Activated CD8-positive, alpha-beta T cell treated with anti-CD3 and anti-CD28 coated beads, Interleukin-2, amount 10 ng/mL, durations not matched to agents 7 days and 5 days (primary cell): ENCODE results near the gene USP17L18. TPM values are rescaled to one million over a fixed set of nuclear protein-coding genes. Genes with fewer than 3 reads are reported as not detected.
"Not testable (repeated sequence)": the region's sequence is repeated elsewhere in the genome, so short reads cannot be mapped to it uniquely, and the experiment has no call there.

Experiments used
- ATAC-seq: fragments of 150-1000 bp; cut with Tn5 transposase; one replicate; pipeline ENCODE4 v1.10.0; 2021; ENCODE audit warnings: moderate library complexity
- CTCF ChIA-PET: fragments of 350-600 bp; sonication (Branson Sonifier 250); formaldehyde crosslinking; loops from one replicate; lab custom pipeline; 2021; ENCODE audit warnings: antibody characterized with exemption; lab: Charles Lee
- POLR2A ChIA-PET: fragments of 350-600 bp; sonication (Branson Sonifier 250); formaldehyde crosslinking; loops from one replicate; lab custom pipeline; 2021; ENCODE audit warnings: antibody characterized with exemption; lab: Charles Lee
- DNase-seq: peaks from one replicate; pipeline ENCODE4 v3.0.0-alpha.2; 2020
- H3K27ac Mint-ChIP-seq: one replicate; pipeline ENCODE4 v1.8.0; 2021; ENCODE audit warnings: mild to moderate bottlenecking, mixed read lengths
- H3K27me3 Mint-ChIP-seq: one replicate; pipeline ENCODE4 v1.8.0; 2021; ENCODE audit warnings: low read depth, mixed read lengths
- H3K36me3 Mint-ChIP-seq: one replicate; pipeline ENCODE4 v1.8.0; 2021; ENCODE audit warnings: low read depth, mixed read lengths
- H3K4me1 Mint-ChIP-seq: one replicate; pipeline ENCODE4 v1.8.0; 2021; ENCODE audit warnings: low read depth, mixed read lengths
- H3K4me3 Mint-ChIP-seq: one replicate; pipeline ENCODE4 v1.8.0; 2021; ENCODE audit warnings: mild to moderate bottlenecking, mixed read lengths
- H3K9me3 Mint-ChIP-seq: one replicate; pipeline ENCODE4 v1.8.0; 2022; ENCODE audit warnings: mixed read lengths; ENCODE audit not compliant: insufficient read depth
- total RNA-seq, 2 experiments: library from RNA; stranded (reverse); gene quantifications; one replicate each; pipeline ENCODE4 v1.2.3, GENCODE V29; 2021

The USP17L18 gene
- total RNA-seq, 2 experiments from 2014 or later, result not detected

- H3K27me3 Mint-ChIP-seq, H3K27ac Mint-ChIP-seq, POLR2A ChIA-PET: not testable (repeated sequence)
These were observed 9.4 kb downstream of the USP17L18 start, which contains the start of gene USP17L20 for GRCh38 chr4:9257824-9258223. TSS of gene USP17L20 (plus strand) at chr4:9258124. CDS start at chr4:9258124, 0 bp downstream.

DNA sequence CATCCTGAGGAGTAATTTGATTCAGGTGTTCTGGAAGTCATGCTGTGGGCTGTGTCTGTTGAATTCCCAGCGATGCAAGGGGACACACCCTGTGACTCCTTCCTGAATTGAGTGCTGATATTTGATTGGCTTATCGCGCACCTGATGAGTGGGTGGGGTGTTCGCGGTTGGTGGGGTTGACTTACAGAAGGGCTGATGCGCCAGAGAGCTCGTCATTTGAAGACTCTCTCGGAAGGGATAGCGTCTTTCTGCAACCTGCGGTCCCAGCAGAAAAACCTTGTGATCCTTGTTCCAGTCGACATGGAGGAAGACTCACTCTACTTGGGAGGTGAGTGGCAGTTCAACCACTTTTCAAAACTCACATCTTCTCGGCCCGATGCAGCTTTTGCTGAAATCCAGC lies 14.1 kb downstream of the USP17L18 start, which contains the start of gene USP17L21:
USP17L21 (plus strand) TSS at position 301 of the 400 bp plus-strand sequence; CDS start at position 301, 0 bp downstream.
- CTCF ChIA-PET, POLR2A ChIA-PET, H3K36me3 Mint-ChIP-seq, H3K9me3 Mint-ChIP-seq, H3K27me3 Mint-ChIP-seq, H3K27ac Mint-ChIP-seq, H3K4me1 Mint-ChIP-seq, ATAC-seq, H3K4me3 Mint-ChIP-seq, DNase-seq: not testable (repeated sequence)

More at GRCh38 chr4:9257824-9258223, 9.4 kb downstream of the USP17L18 start, which contains the start of gene USP17L20:
- ATAC-seq, H3K9me3 Mint-ChIP-seq, H3K36me3 Mint-ChIP-seq, DNase-seq, H3K4me3 Mint-ChIP-seq, CTCF ChIA-PET, H3K4me1 Mint-ChIP-seq: not testable (repeated sequence)

- POLR2A ChIA-PET, H3K9me3 Mint-ChIP-seq, H3K4me1 Mint-ChIP-seq, ATAC-seq, H3K27ac Mint-ChIP-seq, H3K36me3 Mint-ChIP-seq, H3K27me3 Mint-ChIP-seq, H3K4me3 Mint-ChIP-seq, DNase-seq, CTCF ChIA-PET: not testable (repeated sequence)
These were observed 18.9 kb downstream of the USP17L18 start, which contains the start of gene USP17L22 for GRCh38 chr4:9267319-9267718. TSS of gene USP17L22 (plus strand) at chr4:9267619. CDS start at chr4:9267619, 0 bp downstream.

DNA sequence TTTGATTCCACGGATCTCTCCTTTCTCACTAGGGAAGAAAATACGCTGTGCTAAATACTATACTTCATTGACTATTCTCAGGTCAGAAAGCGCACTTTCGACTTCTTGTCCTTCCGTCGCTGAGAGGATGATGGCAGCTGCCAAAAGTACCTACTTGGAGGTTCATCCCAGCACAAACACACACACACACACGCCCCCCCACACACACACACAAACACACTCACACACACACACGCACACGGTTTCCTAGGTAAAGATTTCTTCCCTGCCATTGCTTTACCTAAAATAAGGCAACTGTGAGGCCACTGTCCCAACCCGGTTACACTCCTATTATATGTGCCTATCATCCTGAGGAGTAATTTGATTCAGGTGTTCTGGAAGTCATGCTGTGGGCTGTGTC lies 23.3 kb downstream of the USP17L18 start:
- H3K9me3 Mint-ChIP-seq, H3K4me3 Mint-ChIP-seq, H3K36me3 Mint-ChIP-seq, CTCF ChIA-PET, ATAC-seq, H3K27ac Mint-ChIP-seq, POLR2A ChIA-PET, H3K27me3 Mint-ChIP-seq, H3K4me1 Mint-ChIP-seq: not testable (repeated sequence)
- DNase-seq, result peak; percentile 19

Other genes starting within 250 kb of the USP17L18 start
- not detected for gene FAM90A26, start 78.2 kb upstream of the USP17L18 start, total RNA-seq
- gene USP17L10, start 38.0 kb upstream of the USP17L18 start, total RNA-seq, result not detected
- gene USP17L11, start 33.2 kb upstream of the USP17L18 start, total RNA-seq, result not detected
- not detected for gene USP17L12, start 28.5 kb upstream of the USP17L18 start, total RNA-seq
- not detected for gene USP17L13, start 23.7 kb upstream of the USP17L18 start, total RNA-seq
- not detected for gene USP17L15, start 14.2 kb upstream of the USP17L18 start, total RNA-seq
- not detected for gene USP17L17, start 4.8 kb upstream of the USP17L18 start, total RNA-seq
- gene USP17L19, start 4.7 kb downstream of the USP17L18 start, total RNA-seq, result not detected
- gene USP17L20, start 9.5 kb downstream of the USP17L18 start, total RNA-seq, result not detected
- gene USP17L21, start 14.2 kb downstream of the USP17L18 start, total RNA-seq, result not detected
- not detected for gene USP17L22, start 19.0 kb downstream of the USP17L18 start, total RNA-seq
- gene USP17L24, start 76.5 kb downstream of the USP17L18 start, total RNA-seq, result not detected
- not detected for gene USP17L25, start 81.3 kb downstream of the USP17L18 start, total RNA-seq
- gene USP17L26, start 86.0 kb downstream of the USP17L18 start, total RNA-seq, result not detected
- gene USP17L5, start 90.8 kb downstream of the USP17L18 start, total RNA-seq, result not detected
- gene USP17L27, start 95.5 kb downstream of the USP17L18 start, total RNA-seq, result not detected
- gene USP17L28, start 100.3 kb downstream of the USP17L18 start, total RNA-seq, result not detected
- gene USP17L29, start 105.0 kb downstream of the USP17L18 start, total RNA-seq, result not detected
- not detected for gene USP17L30, start 114.5 kb downstream of the USP17L18 start, total RNA-seq
- not detected for gene DEFB131A, start 195.8 kb downstream of the USP17L18 start, total RNA-seq